ENCODE results near the gene PBRM1. TPM values are rescaled to one million over a fixed set of nuclear protein-coding genes. Genes with fewer than 3 reads are reported as not detected.

PBRM1 gene
- polyA plus RNA-seq, 1 donor (not counting 4 experiments of a cell fraction or from before 2014, with no cell fraction given) = 26.0 TPM

- H3K79me2 ChIP-seq (ENCODE audit: control insufficient read depth, insufficient read depth, low read length) = no peaks in the 10 kb centered on the region
- dilution Hi-C loops (cut with MboI; ENCODE audit: extremely low pct_ligation_motif_present, low sequenced_read_pairs) = no loop called here
- no peak overlapping the region for H3K9ac ChIP-seq (ENCODE audit: control insufficient read depth, extremely low read depth, insufficient read depth, low read length)
- no peak for DNase-seq (ENCODE audit: low read depth, low spot score)
- no peaks in the 10 kb centered on the region for H4K20me1 ChIP-seq (ENCODE audit: control insufficient read depth, extremely low read depth, insufficient read depth, low read length)
- H3K4me1 ChIP-seq (ENCODE audit: control insufficient read depth, extremely low read depth, insufficient read depth, low read length) = no peaks in the 10 kb centered on the region
- no peak overlapping the region for H3K4me3 ChIP-seq (ENCODE audit: control insufficient read depth in 2 of 3, extremely low read depth in 1 of 3, insufficient read depth in 2 of 3, low read depth in 1 of 3, low read length in 3 of 3)
- H2AFZ ChIP-seq (ENCODE audit: control insufficient read depth, low read length) = no peak overlapping the region
- no peaks in the 10 kb centered on the region for H3K9me1 ChIP-seq (ENCODE audit: control insufficient read depth, extremely low read depth, insufficient read depth, low read length)
- no peak overlapping the region for H3K27ac ChIP-seq (ENCODE audit: control insufficient read depth, insufficient read depth, low read length)
- peaks cover 0 to 3% of the 10 kb centered on the region in 2 experiments for H3K36me3 ChIP-seq (ENCODE audit: control insufficient read depth in 2 of 2, extremely low read depth in 1 of 2, insufficient read depth in 2 of 2, low read length in 2 of 2)
- H3K4me2 ChIP-seq (ENCODE audit: control insufficient read depth, extremely low read depth, insufficient read depth, low read depth, low read length) = no peak overlapping the region
- H3K9me3 ChIP-seq (ENCODE audit: control insufficient read depth, low read depth, low read length) = no peaks in the 10 kb centered on the region
- H3K27me3 ChIP-seq (ENCODE audit: control insufficient read depth, extremely low read depth, insufficient read depth, low read length) = no peaks in the 10 kb centered on the region
- no peak for FAIRE-seq
- TF ChIP-seq EZH2 (IDR thresholded peaks at IDR 0.05; ENCODE audit: low read length) = no peak
- TF ChIP-seq, protein P1, sequence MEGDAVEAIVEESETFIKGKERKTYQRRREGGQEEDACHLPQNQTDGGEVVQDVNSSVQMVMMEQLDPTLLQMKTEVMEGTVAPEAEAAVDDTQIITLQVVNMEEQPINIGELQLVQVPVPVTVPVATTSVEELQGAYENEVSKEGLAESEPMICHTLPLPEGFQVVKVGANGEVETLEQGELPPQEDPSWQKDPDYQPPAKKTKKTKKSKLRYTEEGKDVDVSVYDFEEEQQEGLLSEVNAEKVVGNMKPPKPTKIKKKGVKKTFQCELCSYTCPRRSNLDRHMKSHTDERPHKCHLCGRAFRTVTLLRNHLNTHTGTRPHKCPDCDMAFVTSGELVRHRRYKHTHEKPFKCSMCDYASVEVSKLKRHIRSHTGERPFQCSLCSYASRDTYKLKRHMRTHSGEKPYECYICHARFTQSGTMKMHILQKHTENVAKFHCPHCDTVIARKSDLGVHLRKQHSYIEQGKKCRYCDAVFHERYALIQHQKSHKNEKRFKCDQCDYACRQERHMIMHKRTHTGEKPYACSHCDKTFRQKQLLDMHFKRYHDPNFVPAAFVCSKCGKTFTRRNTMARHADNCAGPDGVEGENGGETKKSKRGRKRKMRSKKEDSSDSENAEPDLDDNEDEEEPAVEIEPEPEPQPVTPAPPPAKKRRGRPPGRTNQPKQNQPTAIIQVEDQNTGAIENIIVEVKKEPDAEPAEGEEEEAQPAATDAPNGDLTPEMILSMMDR (optimal IDR thresholded peaks at IDR 0.05 in 1 of 3, IDR thresholded peaks at IDR 0.05 in 1 of 3, conservative IDR thresholded peaks at IDR 0.05 in 1 of 3; ENCODE audit: extremely low read depth in 1 of 3, insufficient read depth in 2 of 3, low read length in 3 of 3) = no peak
Observed at GRCh38 chr3:52724511-52724910, 38.8 kb upstream of the PBRM1 start.

DNA sequence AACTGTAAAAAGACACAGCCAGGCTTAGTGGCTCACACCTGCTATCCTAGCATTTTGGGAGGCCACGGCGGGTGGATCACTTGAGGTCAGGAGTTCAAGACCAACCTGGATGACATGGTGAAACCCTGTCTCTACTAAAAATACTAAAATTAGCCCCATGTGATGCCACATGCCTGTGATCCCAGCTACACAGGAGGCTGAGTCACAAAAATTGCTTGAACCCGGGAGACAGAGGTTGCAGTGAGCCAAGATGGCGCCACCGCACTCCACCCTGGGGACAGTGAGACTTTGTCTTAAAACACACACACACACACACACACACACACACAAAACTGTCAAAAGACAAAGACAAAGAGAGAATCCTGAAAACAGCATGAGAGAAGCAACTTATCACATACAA is 38.2 kb upstream of the PBRM1 start:
- no peak for TF ChIP-seq EZH2 (IDR thresholded peaks at IDR 0.05; ENCODE audit: low read length)
- dilution Hi-C loops (cut with MboI; ENCODE audit: extremely low pct_ligation_motif_present, low sequenced_read_pairs) = no loop called here
- FAIRE-seq = no peak

DNA sequence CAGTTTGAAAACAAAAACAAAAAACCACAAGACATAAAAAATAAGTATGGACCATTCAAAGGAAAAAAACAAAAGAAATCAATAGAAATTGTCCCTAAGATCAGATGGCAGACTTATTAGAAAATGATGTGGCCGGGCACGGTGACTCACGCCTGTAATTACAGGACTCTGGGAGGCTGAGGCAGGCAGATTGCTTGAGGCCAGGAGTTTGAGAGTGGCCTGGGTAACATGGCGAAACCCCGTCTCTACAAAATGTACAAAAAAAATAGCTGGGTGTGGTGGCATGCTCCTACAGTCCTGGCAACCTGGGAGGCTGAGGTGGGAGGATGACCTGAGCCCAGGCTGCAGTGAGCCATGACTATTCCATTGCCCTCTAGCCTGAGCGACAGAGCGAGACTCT is 36.8 kb upstream of the PBRM1 start:
- Histone ChIP-seq H3K4me2 (ENCODE audit: control insufficient read depth, extremely low read depth, insufficient read depth, low read depth, low read length) (no peak overlapping the region), H3K27ac (ENCODE audit: control insufficient read depth, insufficient read depth, low read length) (no peak overlapping the region), H3K4me3 (ENCODE audit: control insufficient read depth in 2 of 3, extremely low read depth in 1 of 3, insufficient read depth in 2 of 3, low read depth in 1 of 3, low read length in 3 of 3) (no peak overlapping the region), H4K20me1 (ENCODE audit: control insufficient read depth, extremely low read depth, insufficient read depth, low read length) (no peaks in the 10 kb centered on the region), H3K79me2 (ENCODE audit: control insufficient read depth, insufficient read depth, low read length) (no peaks in the 10 kb centered on the region), H3K9me1 (ENCODE audit: control insufficient read depth, extremely low read depth, insufficient read depth, low read length) (no peaks in the 10 kb centered on the region), H3K9ac (ENCODE audit: control insufficient read depth, extremely low read depth, insufficient read depth, low read length) (no peak overlapping the region), H3K4me1 (ENCODE audit: control insufficient read depth, extremely low read depth, insufficient read depth, low read length) (no peaks in the 10 kb centered on the region), H3K36me3 (ENCODE audit: control insufficient read depth in 2 of 2, extremely low read depth in 1 of 2, insufficient read depth in 2 of 2, low read length in 2 of 2) (peaks cover 0 to 7% of the 10 kb centered on the region in 2 experiments), H3K27me3 (ENCODE audit: control insufficient read depth, extremely low read depth, insufficient read depth, low read length) (no peaks in the 10 kb centered on the region), H2AFZ (ENCODE audit: control insufficient read depth, low read length) (no peak overlapping the region), H3K9me3 (ENCODE audit: control insufficient read depth, low read depth, low read length) (no peaks in the 10 kb centered on the region)
- no peak for FAIRE-seq
- no peak for TF ChIP-seq EZH2 (IDR thresholded peaks at IDR 0.05; ENCODE audit: low read length)
- TF ChIP-seq, protein P1 (optimal IDR thresholded peaks at IDR 0.05 in 1 of 3, IDR thresholded peaks at IDR 0.05 in 1 of 3, conservative IDR thresholded peaks at IDR 0.05 in 1 of 3; ENCODE audit: extremely low read depth in 1 of 3, insufficient read depth in 2 of 3, low read length in 3 of 3) = no peak
- DNase-seq (ENCODE audit: low read depth, low spot score) = no peak
- dilution Hi-C loops (cut with MboI; ENCODE audit: extremely low pct_ligation_motif_present, low sequenced_read_pairs) = no loop called here

More for the DNA sequence above, 38.2 kb upstream of the PBRM1 start:
- Histone ChIP-seq H3K9me3 (ENCODE audit: control insufficient read depth, low read depth, low read length) (no peaks in the 10 kb centered on the region), H3K4me3 (ENCODE audit: control insufficient read depth in 2 of 3, extremely low read depth in 1 of 3, insufficient read depth in 2 of 3, low read depth in 1 of 3, low read length in 3 of 3) (no peak overlapping the region), H3K9me1 (ENCODE audit: control insufficient read depth, extremely low read depth, insufficient read depth, low read length) (no peaks in the 10 kb centered on the region), H2AFZ (ENCODE audit: control insufficient read depth, low read length) (no peak overlapping the region), H4K20me1 (ENCODE audit: control insufficient read depth, extremely low read depth, insufficient read depth, low read length) (no peaks in the 10 kb centered on the region), H3K36me3 (ENCODE audit: control insufficient read depth in 2 of 2, extremely low read depth in 1 of 2, insufficient read depth in 2 of 2, low read length in 2 of 2) (peaks cover 0 to 3% of the 10 kb centered on the region in 2 experiments), H3K4me1 (ENCODE audit: control insufficient read depth, extremely low read depth, insufficient read depth, low read length) (no peaks in the 10 kb centered on the region), H3K4me2 (ENCODE audit: control insufficient read depth, extremely low read depth, insufficient read depth, low read depth, low read length) (no peak overlapping the region), H3K27me3 (ENCODE audit: control insufficient read depth, extremely low read depth, insufficient read depth, low read length) (no peaks in the 10 kb centered on the region), H3K9ac (ENCODE audit: control insufficient read depth, extremely low read depth, insufficient read depth, low read length) (no peak overlapping the region), H3K79me2 (ENCODE audit: control insufficient read depth, insufficient read depth, low read length) (no peaks in the 10 kb centered on the region), H3K27ac (ENCODE audit: control insufficient read depth, insufficient read depth, low read length) (no peak overlapping the region)
- DNase-seq (ENCODE audit: low read depth, low spot score) = no peak

All from keratinocyte (primary cell).